Measurements from ENCODE around the gene AGAP1. TPM values are rescaled to one million over a fixed set of nuclear protein-coding genes. Genes with fewer than 3 reads are reported as not detected.
A peak's percentile ranks its signal among the peaks of the same experiment; 100 is the strongest.

The AGAP1 gene
- total RNA-seq, 2 donors from 2014 or later: 32.8 to 34.7 TPM

- Mint-ChIP-seq H3K9me3 (peaks cover 3% of the 10 kb centered on the region), H3K4me1 (peaks cover 26% of the 10 kb centered on the region), H3K27ac (peak overlapping the region; percentile 3), H3K36me3 (ENCODE audit: low read depth) (peaks cover 12% of the 10 kb centered on the region), H3K27me3 (ENCODE audit: insufficient read depth) (peaks cover 7% of the 10 kb centered on the region), H3K4me3 (no peak overlapping the region)
- Histone ChIP-seq H3K27ac (ENCODE audit: low read depth, low read length) (no peak overlapping the region), H3K4me1 (ENCODE audit: control insufficient read depth, insufficient read depth, low read length) (peaks cover 10% of the 10 kb centered on the region), H3K27me3 (ENCODE audit: control insufficient read depth, insufficient read depth, low read length, poor library complexity, severe bottlenecking) (no peaks in the 10 kb centered on the region), H3K9me3 (ENCODE audit: control insufficient read depth, low read length) (peaks cover 5% of the 10 kb centered on the region), H3K36me3 (ENCODE audit: control insufficient read depth, insufficient read depth, low read length) (peaks cover 1% of the 10 kb centered on the region), H3K9ac (ENCODE audit: extremely low read depth, low read length, poor library complexity, severe bottlenecking) (no peak overlapping the region), H3K4me3 (ENCODE audit: low read length) (no peak overlapping the region)
- DNase-seq: no peak
- WGBS, 2 experiments (ENCODE audit: insufficient coverage in 1 of 2, insufficient read length in 1 of 2): 89 to 90% methylated on average over 11 to 13 of the region's 13 CpGs
- no peak for TF ChIP-seq CTCF (conservative IDR thresholded peaks at IDR 0.05)
Observed at GRCh38 chr2:235563056-235563910, 69.4 kb downstream of the AGAP1 start.

- H3K9me3 ChIP-seq (ENCODE audit: control insufficient read depth, low read length): peaks cover 10% of the 10 kb centered on the region
- Mint-ChIP-seq H3K9me3 (peaks cover 5% of the 10 kb centered on the region), H3K4me3 (no peak overlapping the region), H3K36me3 (ENCODE audit: low read depth) (peaks cover 18% of the 10 kb centered on the region), H3K4me1 (peaks cover 26% of the 10 kb centered on the region), H3K27ac (no peak overlapping the region), H3K27me3 (ENCODE audit: insufficient read depth) (peaks cover 7% of the 10 kb centered on the region)
- no peak overlapping the region for H3K9ac ChIP-seq (ENCODE audit: extremely low read depth, low read length, poor library complexity, severe bottlenecking)
- H3K27me3 ChIP-seq (ENCODE audit: control insufficient read depth, insufficient read depth, low read length, poor library complexity, severe bottlenecking): no peaks in the 10 kb centered on the region
- H3K36me3 ChIP-seq (ENCODE audit: control insufficient read depth, insufficient read depth, low read length): peaks cover 7% of the 10 kb centered on the region
- no peak overlapping the region for H3K4me3 ChIP-seq (ENCODE audit: low read length)
- H3K27ac ChIP-seq (ENCODE audit: low read depth, low read length): no peak overlapping the region
- 95 to 97% methylated on average over 6 of the region's 6 CpGs for WGBS, 2 experiments (ENCODE audit: insufficient coverage in 1 of 2, insufficient read length in 1 of 2)
- H3K4me1 ChIP-seq (ENCODE audit: control insufficient read depth, insufficient read depth, low read length): peaks cover 10% of the 10 kb centered on the region
- no peak for TF ChIP-seq CTCF (conservative IDR thresholded peaks at IDR 0.05)
- DNase-seq: no peak
Observed at GRCh38 chr2:235564066-235564465, 70.2 kb downstream of the AGAP1 start.

- Histone ChIP-seq H3K36me3 (ENCODE audit: control insufficient read depth, insufficient read depth, low read length) (peaks cover 7% of the 10 kb centered on the region), H3K27me3 (ENCODE audit: control insufficient read depth, insufficient read depth, low read length, poor library complexity, severe bottlenecking) (no peaks in the 10 kb centered on the region), H3K4me1 (ENCODE audit: control insufficient read depth, insufficient read depth, low read length) (peaks cover 15% of the 10 kb centered on the region), H3K9me3 (ENCODE audit: control insufficient read depth, low read length) (peaks cover 10% of the 10 kb centered on the region), H3K9ac (ENCODE audit: extremely low read depth, low read length, poor library complexity, severe bottlenecking) (no peak overlapping the region), H3K4me3 (ENCODE audit: low read length) (no peak overlapping the region), H3K27ac (ENCODE audit: low read depth, low read length) (no peak overlapping the region)
- Mint-ChIP-seq H3K27me3 (ENCODE audit: insufficient read depth) (peaks cover 5% of the 10 kb centered on the region), H3K36me3 (ENCODE audit: low read depth) (peaks cover 18% of the 10 kb centered on the region), H3K9me3 (peaks cover 5% of the 10 kb centered on the region), H3K27ac (no peak overlapping the region), H3K4me1 (peaks cover 30% of the 10 kb centered on the region), H3K4me3 (no peak overlapping the region)
- WGBS, 2 experiments (ENCODE audit: insufficient coverage in 1 of 2, insufficient read length in 1 of 2): 92 to 95% methylated on average over 4 of the region's 6 CpGs
- DNase-seq: no peak
- no peak for TF ChIP-seq CTCF (conservative IDR thresholded peaks at IDR 0.05)
Observed at GRCh38 chr2:235564884-235565530, 71.2 kb downstream of the AGAP1 start.

Data from endodermal cell (in vitro differentiated cells).